Panc1 (cell line): Measurements from ENCODE around the gene ALKBH7.

Experiments used
- POLR2AphosphoS5 ChIP-seq: IDR thresholded peaks from 2 replicates; pipeline ENCODE4 v1.6.1; 2012; ENCODE audit warnings: mild to moderate bottlenecking, low read depth, low read length, moderate library complexity
- SIN3A ChIP-seq: IDR thresholded peaks from 2 replicates; pipeline ENCODE4 v1.6.1; 2012; ENCODE audit warnings: low read depth, mild to moderate bottlenecking, low read length, moderate library complexity, borderline replicate concordance; ENCODE audit not compliant: insufficient read depth
- TF ChIP-seq, protein P1 (sequence below): fragments of 450-650 bp; IDR thresholded peaks from 2 replicates; pipeline ENCODE4 v1.5.1; 2017; ENCODE audit warnings: mild to moderate bottlenecking

DNA sequence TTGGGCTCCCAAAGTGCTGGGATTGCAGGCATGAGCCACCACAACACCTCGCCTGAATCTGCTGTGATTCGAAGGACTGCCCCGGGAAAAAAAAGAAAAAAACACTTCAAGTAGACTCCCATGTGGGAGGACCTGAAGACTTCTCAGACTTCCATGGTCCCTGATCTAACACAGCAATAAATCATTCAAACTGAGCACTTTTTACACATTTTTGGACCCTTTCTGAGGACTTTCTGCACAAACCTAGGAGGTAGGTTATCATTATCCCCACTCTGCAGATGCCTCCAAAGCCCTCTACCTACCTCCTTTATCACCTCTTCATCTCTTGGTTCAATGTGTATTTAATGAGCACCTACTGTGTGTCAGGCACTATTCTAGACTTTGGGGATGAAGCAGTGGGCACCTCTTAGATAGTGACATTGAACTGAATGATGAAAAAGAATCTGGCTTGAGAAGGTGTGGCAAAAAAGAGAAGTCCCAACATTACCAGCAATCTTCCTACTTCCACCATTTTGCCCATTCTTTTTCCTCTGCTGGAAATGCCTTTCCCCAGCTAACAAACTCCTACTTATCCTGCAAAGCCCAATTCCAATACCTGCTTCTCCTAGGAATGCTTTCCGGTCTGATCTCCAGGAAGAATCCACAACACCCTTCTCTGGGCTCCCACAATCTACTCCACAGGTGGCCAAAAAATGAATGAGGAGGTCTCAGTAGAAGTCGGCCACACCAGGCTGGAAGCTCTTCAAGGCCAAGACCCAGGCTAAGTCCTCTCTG lies 12.8 kb upstream of the ALKBH7 start:
- TF ChIP-seq, protein P1, sequence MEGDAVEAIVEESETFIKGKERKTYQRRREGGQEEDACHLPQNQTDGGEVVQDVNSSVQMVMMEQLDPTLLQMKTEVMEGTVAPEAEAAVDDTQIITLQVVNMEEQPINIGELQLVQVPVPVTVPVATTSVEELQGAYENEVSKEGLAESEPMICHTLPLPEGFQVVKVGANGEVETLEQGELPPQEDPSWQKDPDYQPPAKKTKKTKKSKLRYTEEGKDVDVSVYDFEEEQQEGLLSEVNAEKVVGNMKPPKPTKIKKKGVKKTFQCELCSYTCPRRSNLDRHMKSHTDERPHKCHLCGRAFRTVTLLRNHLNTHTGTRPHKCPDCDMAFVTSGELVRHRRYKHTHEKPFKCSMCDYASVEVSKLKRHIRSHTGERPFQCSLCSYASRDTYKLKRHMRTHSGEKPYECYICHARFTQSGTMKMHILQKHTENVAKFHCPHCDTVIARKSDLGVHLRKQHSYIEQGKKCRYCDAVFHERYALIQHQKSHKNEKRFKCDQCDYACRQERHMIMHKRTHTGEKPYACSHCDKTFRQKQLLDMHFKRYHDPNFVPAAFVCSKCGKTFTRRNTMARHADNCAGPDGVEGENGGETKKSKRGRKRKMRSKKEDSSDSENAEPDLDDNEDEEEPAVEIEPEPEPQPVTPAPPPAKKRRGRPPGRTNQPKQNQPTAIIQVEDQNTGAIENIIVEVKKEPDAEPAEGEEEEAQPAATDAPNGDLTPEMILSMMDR, result no peak
- no peak for TF ChIP-seq POLR2AphosphoS5
- TF ChIP-seq SIN3A, result no peak
